ENCODE results near the gene MYCN.

MYCN gene

DNA sequence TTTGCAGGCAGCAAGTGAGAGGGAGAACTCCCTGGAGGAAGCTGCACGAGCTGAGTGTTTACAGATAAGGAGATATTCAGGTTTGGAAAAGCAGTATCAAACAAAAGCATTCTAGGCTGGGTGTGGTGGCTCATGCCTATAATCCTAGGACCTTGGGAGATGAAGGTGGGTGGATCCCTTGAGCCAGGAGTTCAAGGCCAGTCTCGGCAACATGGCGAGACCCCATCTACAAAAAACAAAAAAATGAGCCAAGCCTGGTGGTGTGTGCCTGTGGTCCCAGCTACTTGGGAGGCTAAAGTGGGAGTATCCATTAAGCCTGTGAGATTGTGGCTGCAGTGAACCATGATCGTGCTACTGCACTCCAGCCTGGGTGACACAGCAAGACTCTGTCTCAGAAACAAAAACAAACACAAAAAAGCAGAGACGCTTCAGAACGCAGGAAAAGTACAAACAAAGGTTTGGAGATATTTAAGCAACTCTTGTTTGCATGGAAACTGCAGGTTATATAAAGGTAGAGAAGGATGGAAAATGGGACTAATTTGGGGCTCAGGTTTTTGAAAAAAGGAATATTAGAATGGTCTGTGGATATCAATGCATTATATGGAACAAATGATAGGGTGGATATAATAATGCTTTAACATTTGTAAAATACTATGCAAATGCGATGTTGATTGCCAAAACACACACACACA lies 31.6 kb downstream of the MYCN start:
- Histone ChIP-seq H2AFZ (ENCODE audit: low read length) (no peak overlapping the region), H3K79me2 (ENCODE audit: insufficient read depth, low read length) (no peaks in the 10 kb centered on the region), H3K36me3 (ENCODE audit: insufficient read depth, low read length) (no peaks in the 10 kb centered on the region), H3K9me3 (ENCODE audit: low read length) (no peaks in the 10 kb centered on the region), H3K27me3 (ENCODE audit: insufficient read depth, low read length) (no peaks in the 10 kb centered on the region), H4K20me1 (ENCODE audit: insufficient read depth, low read length) (no peaks in the 10 kb centered on the region), H3F3A (ENCODE audit: insufficient read depth, low read length) (no peaks in the 10 kb centered on the region), H3K4me3 (ENCODE audit: low read depth, low read length, poor library complexity, severe bottlenecking) (no peak overlapping the region), H3K9me2 (ENCODE audit: low read depth, low read length) (no peaks in the 10 kb centered on the region), H3K4me2 (ENCODE audit: low read length) (no peak overlapping the region), H3K27ac (ENCODE audit: low read depth, low read length, poor library complexity, severe bottlenecking) (no peak overlapping the region), H3K4me1 (ENCODE audit: insufficient read depth, low read length, severe bottlenecking) (no peaks in the 10 kb centered on the region), H3K9ac (ENCODE audit: low read length) (no peak overlapping the region)
- TF ChIP-seq, protein P1, sequence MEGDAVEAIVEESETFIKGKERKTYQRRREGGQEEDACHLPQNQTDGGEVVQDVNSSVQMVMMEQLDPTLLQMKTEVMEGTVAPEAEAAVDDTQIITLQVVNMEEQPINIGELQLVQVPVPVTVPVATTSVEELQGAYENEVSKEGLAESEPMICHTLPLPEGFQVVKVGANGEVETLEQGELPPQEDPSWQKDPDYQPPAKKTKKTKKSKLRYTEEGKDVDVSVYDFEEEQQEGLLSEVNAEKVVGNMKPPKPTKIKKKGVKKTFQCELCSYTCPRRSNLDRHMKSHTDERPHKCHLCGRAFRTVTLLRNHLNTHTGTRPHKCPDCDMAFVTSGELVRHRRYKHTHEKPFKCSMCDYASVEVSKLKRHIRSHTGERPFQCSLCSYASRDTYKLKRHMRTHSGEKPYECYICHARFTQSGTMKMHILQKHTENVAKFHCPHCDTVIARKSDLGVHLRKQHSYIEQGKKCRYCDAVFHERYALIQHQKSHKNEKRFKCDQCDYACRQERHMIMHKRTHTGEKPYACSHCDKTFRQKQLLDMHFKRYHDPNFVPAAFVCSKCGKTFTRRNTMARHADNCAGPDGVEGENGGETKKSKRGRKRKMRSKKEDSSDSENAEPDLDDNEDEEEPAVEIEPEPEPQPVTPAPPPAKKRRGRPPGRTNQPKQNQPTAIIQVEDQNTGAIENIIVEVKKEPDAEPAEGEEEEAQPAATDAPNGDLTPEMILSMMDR (IDR thresholded peaks at IDR 0.05; ENCODE audit: low read length): no peak
- TF ChIP-seq EZH2 (IDR thresholded peaks at IDR 0.05; ENCODE audit: borderline replicate concordance, low read length): no peak

DNA sequence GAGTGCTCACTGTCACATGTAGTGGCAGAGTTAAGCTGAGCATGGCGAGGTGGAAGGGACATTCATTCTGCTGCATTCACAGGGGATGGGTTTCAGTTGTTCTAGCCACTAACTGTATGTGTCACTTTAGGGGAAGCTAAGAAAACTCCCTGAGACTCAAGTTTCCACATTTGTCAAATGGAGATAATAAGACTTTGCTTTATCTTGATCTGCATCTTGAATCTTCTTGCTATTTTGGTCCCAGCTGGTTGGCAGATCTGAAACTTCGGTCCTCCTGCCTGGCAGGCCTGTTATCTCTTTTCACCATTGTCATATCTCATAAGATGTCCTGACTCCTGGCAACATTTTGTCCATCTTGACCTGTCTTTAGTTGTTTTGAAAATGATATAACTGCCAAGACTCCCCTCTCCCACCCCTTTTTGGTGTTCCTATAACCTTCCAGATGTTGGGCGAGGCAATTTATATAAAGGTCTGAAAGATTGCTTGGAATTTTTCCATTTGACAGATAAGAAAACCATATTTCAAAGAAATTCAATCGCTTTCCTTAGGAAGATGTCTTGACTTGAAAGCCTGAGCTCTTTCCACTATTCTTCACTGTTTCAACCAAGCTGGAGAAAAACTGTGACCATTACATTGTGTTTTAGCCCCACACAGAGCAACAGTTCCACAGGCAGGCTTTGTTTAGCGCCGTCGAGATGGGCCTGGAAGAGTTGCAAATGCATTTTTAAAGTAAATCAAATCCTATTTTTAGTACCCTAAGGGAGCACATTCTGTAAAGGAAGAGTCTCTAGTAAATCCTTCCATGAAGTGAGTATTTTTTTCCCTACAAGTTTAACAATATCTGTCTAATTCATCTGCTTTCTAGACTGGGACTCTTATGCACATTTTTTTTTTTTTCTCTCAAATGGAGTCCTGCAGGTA lies 33.4 kb downstream of the MYCN start:
- no peaks in the 10 kb centered on the region for H3K9me2 ChIP-seq (ENCODE audit: low read depth, low read length)
- H3F3A ChIP-seq (ENCODE audit: insufficient read depth, low read length): no peaks in the 10 kb centered on the region
- H3K4me1 ChIP-seq (ENCODE audit: insufficient read depth, low read length, severe bottlenecking): no peaks in the 10 kb centered on the region
- no peaks in the 10 kb centered on the region for H4K20me1 ChIP-seq (ENCODE audit: insufficient read depth, low read length)
- no peaks in the 10 kb centered on the region for H3K9me3 ChIP-seq (ENCODE audit: low read length)
- no peak overlapping the region for H3K4me2 ChIP-seq (ENCODE audit: low read length)
- no peak overlapping the region for H3K9ac ChIP-seq (ENCODE audit: low read length)
- no peak overlapping the region for H3K27ac ChIP-seq (ENCODE audit: low read depth, low read length, poor library complexity, severe bottlenecking)
- H3K79me2 ChIP-seq (ENCODE audit: insufficient read depth, low read length): no peaks in the 10 kb centered on the region
- no peaks in the 10 kb centered on the region for H3K36me3 ChIP-seq (ENCODE audit: insufficient read depth, low read length)
- H2AFZ ChIP-seq (ENCODE audit: low read length): no peak overlapping the region
- no peaks in the 10 kb centered on the region for H3K27me3 ChIP-seq (ENCODE audit: insufficient read depth, low read length)
- TF ChIP-seq, protein P1 (IDR thresholded peaks at IDR 0.05; ENCODE audit: low read length): no peak
- TF ChIP-seq EZH2 (IDR thresholded peaks at IDR 0.05; ENCODE audit: borderline replicate concordance, low read length): no peak
- H3K4me3 ChIP-seq (ENCODE audit: low read depth, low read length, poor library complexity, severe bottlenecking): no peak overlapping the region

DNA sequence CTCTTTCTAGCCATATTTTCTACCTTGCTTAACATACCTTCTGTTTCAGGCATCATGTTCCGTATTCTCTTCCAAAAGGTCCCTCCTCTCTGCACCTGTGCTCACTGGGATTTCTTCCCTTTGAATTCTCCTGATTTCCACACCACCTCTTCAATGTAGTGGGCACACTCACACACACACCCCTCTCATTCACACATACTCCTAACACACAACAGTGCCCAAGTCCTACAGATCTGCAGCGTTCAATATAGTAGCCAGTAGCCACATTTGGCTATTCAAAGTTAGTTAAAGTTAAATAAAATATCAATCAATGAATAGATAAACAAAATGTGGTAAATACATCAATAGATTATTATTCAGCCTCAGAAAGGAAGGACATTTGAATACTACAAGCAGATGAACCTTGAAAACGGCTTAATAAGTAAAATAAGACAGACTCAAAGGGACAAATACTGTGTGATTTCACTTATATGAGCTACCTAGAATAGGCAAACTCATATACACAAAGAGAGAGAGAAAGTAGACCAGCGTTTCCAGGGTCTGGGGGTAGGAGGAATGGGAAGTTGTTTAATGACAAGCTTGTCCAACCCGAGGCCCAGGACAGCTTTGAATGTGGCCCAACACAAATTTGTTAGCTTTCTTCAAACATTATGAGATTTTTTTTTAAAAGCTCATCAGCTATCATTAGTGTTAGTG lies 34.4 kb downstream of the MYCN start:
- H3K27me3 ChIP-seq (ENCODE audit: insufficient read depth, low read length): no peaks in the 10 kb centered on the region
- no peak overlapping the region for H2AFZ ChIP-seq (ENCODE audit: low read length)
- H3K27ac ChIP-seq (ENCODE audit: low read depth, low read length, poor library complexity, severe bottlenecking): no peak overlapping the region
- TF ChIP-seq, protein P1 (IDR thresholded peaks at IDR 0.05; ENCODE audit: low read length): no peak
- TF ChIP-seq EZH2 (IDR thresholded peaks at IDR 0.05; ENCODE audit: borderline replicate concordance, low read length): no peak
- no peaks in the 10 kb centered on the region for H3K79me2 ChIP-seq (ENCODE audit: insufficient read depth, low read length)
- no peaks in the 10 kb centered on the region for H3K9me3 ChIP-seq (ENCODE audit: low read length)
- no peaks in the 10 kb centered on the region for H4K20me1 ChIP-seq (ENCODE audit: insufficient read depth, low read length)
- no peaks in the 10 kb centered on the region for H3K9me2 ChIP-seq (ENCODE audit: low read depth, low read length)
- no peaks in the 10 kb centered on the region for H3K4me1 ChIP-seq (ENCODE audit: insufficient read depth, low read length, severe bottlenecking)
- no peaks in the 10 kb centered on the region for H3K36me3 ChIP-seq (ENCODE audit: insufficient read depth, low read length)
- no peaks in the 10 kb centered on the region for H3F3A ChIP-seq (ENCODE audit: insufficient read depth, low read length)
- no peak overlapping the region for H3K9ac ChIP-seq (ENCODE audit: low read length)
- H3K4me2 ChIP-seq (ENCODE audit: low read length): no peak overlapping the region
- no peak overlapping the region for H3K4me3 ChIP-seq (ENCODE audit: low read depth, low read length, poor library complexity, severe bottlenecking)

All from OCI-LY1 (cell line).